Spleen (tissue), 11 donors: ENCODE results near the gene SOX9. TPM values are rescaled to one million over a fixed set of nuclear protein-coding genes. Genes with fewer than 3 reads are reported as not detected.

Source experiments
- DNase-seq: peaks from one replicate; pipeline ENCODE4 v3.0.0-alpha.2; 2020
- H3K27ac ChIP-seq, 8 donors: fragments of 200-600 bp; sonication (generic) in 7 of 8; 1 replicate in 4 of 8; 2 replicates in 4 of 8; pipeline versions ENCODE4 v1.5.0 to v1.8.0; 2016 to 2021; ENCODE audit warnings: inconsistent platforms in 4 of 8, mild to moderate bottlenecking in 4 of 8, moderate library complexity in 1 of 8
- H3K27me3 ChIP-seq, 7 donors: fragments of 200-600 bp; sonication (generic) in 6 of 7; replicated peaks in 1 of 7; 1 replicate in 4 of 7; 2 replicates in 3 of 7; pipeline versions ENCODE4 v1.5.0 to v1.8.0; 2016 to 2021; ENCODE audit warnings: inconsistent platforms in 3 of 7, mild to moderate bottlenecking in 1 of 7
- H3K36me3 ChIP-seq, 6 donors: fragments of 200-600 bp; sonication (generic) in 5 of 6; 1 replicate in 4 of 6; 2 replicates in 2 of 6; pipeline versions ENCODE4 v1.5.0 to v1.8.0; 2016 to 2021; ENCODE audit warnings: inconsistent platforms in 2 of 6
- H3K4me1 ChIP-seq, 6 donors: fragments of 200-600 bp; sonication (generic) in 5 of 6; 1 replicate in 3 of 6; 2 replicates in 3 of 6; pipeline versions ENCODE4 v1.5.0 to v1.8.0; 2016 to 2021; ENCODE audit warnings: inconsistent platforms in 3 of 6
- H3K4me3 ChIP-seq, 8 donors: fragments of 200-600 bp; sonication (generic) in 7 of 8; 1 replicate in 4 of 8; 2 replicates in 4 of 8; pipeline versions ENCODE4 v1.5.0 to v1.8.0; 2016 to 2021; ENCODE audit warnings: inconsistent platforms in 4 of 8, mild to moderate bottlenecking in 4 of 8, moderate library complexity in 2 of 8
- H3K9me3 ChIP-seq, 8 donors: fragments of 200-600 bp; sonication (generic) in 7 of 8; 1 replicate in 4 of 8; 2 replicates in 4 of 8; pipeline versions ENCODE4 v1.5.0 to v1.8.0; 2016 to 2021; ENCODE audit warnings: inconsistent platforms in 4 of 8
- POLR2A ChIP-seq, 3 donors: fragments of 450-650 bp; IDR thresholded peaks; one replicate each; pipeline ENCODE4 v1.5.1; 2017; ENCODE audit warnings: antibody characterized with exemption in 3 of 3, mild to moderate bottlenecking in 1 of 3
- POLR2AphosphoS5 ChIP-seq, 3 donors: sonication (generic); formaldehyde crosslinking; IDR thresholded peaks; one replicate each; pipeline ENCODE4 v1.5.1; 2017; ENCODE audit warnings: antibody characterized with exemption in 3 of 3
- WGBS, 5 donors: extraction: QIAGEN DNeasy Blood & Tissue Kit in 3 of 5; methylation state at CpG; one replicate each; pipeline versions ENCODE4 v1.1.5 to v1.1.7; 2013 to 2018; 5-methylcytosine and 5-hydroxymethylcytosine counted together
- intact Hi-C: fragments of 100-400 bp; cut with DNase I; formaldehyde crosslinking; loops from one replicate; pipeline ENCODE4 v1.15.0; 2023; ENCODE audit warnings: low total_unique reads
- polyA plus RNA-seq, 3 donors: library from polyadenylated mRNA; stranded (reverse); fragments of 200-250 nt; gene quantifications; one replicate each; pipeline ENCODE4 v1.2.1, GENCODE V29; 2013
- total RNA-seq, 7 donors: library from RNA; depleted of rRNA in 3 of 7; stranded (reverse); fragments of >200 nt in 3 of 7; fragmentation: NEBNext Ultra II Directional in 4 of 7; extraction: Animal tissue kit (Norgen Biotek cat#: 25700) in 4 of 7; gene quantifications; one replicate each; pipeline versions ENCODE4 v1.1.0 to v1.2.1, GENCODE V29; 2016 to 2021
- TF ChIP-seq, protein P1 (sequence below), 11 experiments: fragments of 200-600 bp in 7 of 11; fragments of 450-650 bp in 4 of 11; sonication (generic) in 4 of 11; IDR thresholded peaks in 8 of 11; conservative IDR thresholded peaks in 3 of 11; 1 replicate in 7 of 11; 2 replicates in 4 of 11; pipeline versions ENCODE4 v1.4.0 to v1.8.0; 2016 to 2021; ENCODE audit warnings: antibody characterized with exemption in 11 of 11, inconsistent platforms in 4 of 11, mild to moderate bottlenecking in 1 of 11
- donor health status: healthy with polysubstance abuse.
- donor health status: DM: no; HTN: no; CAD: no; lungs with moderate emphysema.
- donor health status: DM: no; HTN: no; CAD: no.
- donor health status: Bipolar disorder and iron deficiency.
- donor health status: healthy.
- donor health status: DM: no; HTN: no; CAD: no.
- donor health status: DM: yes; HTN: yes; CAD: no.

Gene SOX9
- total and polyA plus RNA-seq, 10 donors, result 0.09 to 1.0 (median 0.38) TPM; not detected in 2

- TF ChIP-seq POLR2A (IDR thresholded peaks at IDR 0.05) (no peak), POLR2AphosphoS5 (IDR thresholded peaks at IDR 0.05) (no peak)
- TF ChIP-seq, protein P1, sequence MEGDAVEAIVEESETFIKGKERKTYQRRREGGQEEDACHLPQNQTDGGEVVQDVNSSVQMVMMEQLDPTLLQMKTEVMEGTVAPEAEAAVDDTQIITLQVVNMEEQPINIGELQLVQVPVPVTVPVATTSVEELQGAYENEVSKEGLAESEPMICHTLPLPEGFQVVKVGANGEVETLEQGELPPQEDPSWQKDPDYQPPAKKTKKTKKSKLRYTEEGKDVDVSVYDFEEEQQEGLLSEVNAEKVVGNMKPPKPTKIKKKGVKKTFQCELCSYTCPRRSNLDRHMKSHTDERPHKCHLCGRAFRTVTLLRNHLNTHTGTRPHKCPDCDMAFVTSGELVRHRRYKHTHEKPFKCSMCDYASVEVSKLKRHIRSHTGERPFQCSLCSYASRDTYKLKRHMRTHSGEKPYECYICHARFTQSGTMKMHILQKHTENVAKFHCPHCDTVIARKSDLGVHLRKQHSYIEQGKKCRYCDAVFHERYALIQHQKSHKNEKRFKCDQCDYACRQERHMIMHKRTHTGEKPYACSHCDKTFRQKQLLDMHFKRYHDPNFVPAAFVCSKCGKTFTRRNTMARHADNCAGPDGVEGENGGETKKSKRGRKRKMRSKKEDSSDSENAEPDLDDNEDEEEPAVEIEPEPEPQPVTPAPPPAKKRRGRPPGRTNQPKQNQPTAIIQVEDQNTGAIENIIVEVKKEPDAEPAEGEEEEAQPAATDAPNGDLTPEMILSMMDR (IDR thresholded peaks at IDR 0.05 in 8 of 11, conservative IDR thresholded peaks at IDR 0.05 in 3 of 11), result no peak
- H3K9me3 ChIP-seq, result no peaks in the 10 kb centered on the region
- H3K36me3 ChIP-seq, result no peaks in the 10 kb centered on the region
- H3K27me3 ChIP-seq, result peaks cover 12 to 99% (median 74%) of the 10 kb centered on the region in 7 donors
- DNase-seq, result no peak
- H3K27ac ChIP-seq, result no peak overlapping the region
- intact Hi-C loops, result no loop called here
- WGBS, 5 donors, result 10 to 26% (median 14%) methylated on average over 36 to 48 of the region's 48 CpGs
- H3K4me3 ChIP-seq, result peak overlapping the region in 3 of 8 donors; percentile 5 to 35 (median 33)
- peaks cover 3 to 42% (median 27%) of the 10 kb centered on the region in 6 donors for H3K4me1 ChIP-seq
Observed at GRCh38 chr17:72122765-72123529, 2.1 kb downstream of the SOX9 start.

DNA sequence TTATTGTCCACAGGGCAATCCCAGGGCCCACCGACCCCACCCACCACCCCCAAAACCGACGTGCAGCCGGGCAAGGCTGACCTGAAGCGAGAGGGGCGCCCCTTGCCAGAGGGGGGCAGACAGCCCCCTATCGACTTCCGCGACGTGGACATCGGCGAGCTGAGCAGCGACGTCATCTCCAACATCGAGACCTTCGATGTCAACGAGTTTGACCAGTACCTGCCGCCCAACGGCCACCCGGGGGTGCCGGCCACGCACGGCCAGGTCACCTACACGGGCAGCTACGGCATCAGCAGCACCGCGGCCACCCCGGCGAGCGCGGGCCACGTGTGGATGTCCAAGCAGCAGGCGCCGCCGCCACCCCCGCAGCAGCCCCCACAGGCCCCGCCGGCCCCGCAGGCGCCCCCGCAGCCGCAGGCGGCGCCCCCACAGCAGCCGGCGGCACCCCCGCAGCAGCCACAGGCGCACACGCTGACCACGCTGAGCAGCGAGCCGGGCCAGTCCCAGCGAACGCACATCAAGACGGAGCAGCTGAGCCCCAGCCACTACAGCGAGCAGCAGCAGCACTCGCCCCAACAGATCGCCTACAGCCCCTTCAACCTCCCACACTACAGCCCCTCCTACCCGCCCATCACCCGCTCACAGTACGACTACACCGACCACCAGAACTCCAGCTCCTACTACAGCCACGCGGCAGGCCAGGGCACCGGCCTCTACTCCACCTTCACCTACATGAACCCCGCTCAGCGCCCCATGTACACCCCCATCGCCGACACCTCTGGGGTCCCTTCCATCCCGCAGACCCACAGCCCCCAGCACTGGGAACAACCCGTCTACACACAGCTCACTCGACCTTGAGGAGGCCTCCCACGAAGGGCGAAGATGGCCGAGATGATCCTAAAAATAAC lies 3.0 kb downstream of the SOX9 start:
- WGBS, 5 donors, result 27 to 61% (median 44%) methylated on average over 36 to 75 of the region's 75 CpGs
- Histone ChIP-seq H3K4me3 (no peak overlapping the region), H3K9me3 (no peaks in the 10 kb centered on the region), H3K27me3 (peaks cover 9 to 93% (median 67%) of the 10 kb centered on the region in 7 donors), H3K27ac (no peak overlapping the region), H3K36me3 (no peaks in the 10 kb centered on the region), H3K4me1 (peaks cover 3 to 35% (median 20%) of the 10 kb centered on the region in 6 donors)
- DNase-seq, result no peak
- intact Hi-C loops, result no loop called here
- no peak for TF ChIP-seq POLR2AphosphoS5 (IDR thresholded peaks at IDR 0.05)
- TF ChIP-seq POLR2A (IDR thresholded peaks at IDR 0.05), result no peak
- TF ChIP-seq, protein P1 (IDR thresholded peaks at IDR 0.05 in 8 of 11, conservative IDR thresholded peaks at IDR 0.05 in 3 of 11), result no peak

DNA sequence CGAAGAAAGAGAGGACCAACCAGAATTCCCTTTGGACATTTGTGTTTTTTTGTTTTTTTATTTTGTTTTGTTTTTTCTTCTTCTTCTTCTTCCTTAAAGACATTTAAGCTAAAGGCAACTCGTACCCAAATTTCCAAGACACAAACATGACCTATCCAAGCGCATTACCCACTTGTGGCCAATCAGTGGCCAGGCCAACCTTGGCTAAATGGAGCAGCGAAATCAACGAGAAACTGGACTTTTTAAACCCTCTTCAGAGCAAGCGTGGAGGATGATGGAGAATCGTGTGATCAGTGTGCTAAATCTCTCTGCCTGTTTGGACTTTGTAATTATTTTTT lies 3.6 kb downstream of the SOX9 start:
- no peak for DNase-seq
- Histone ChIP-seq H3K36me3 (no peaks in the 10 kb centered on the region), H3K9me3 (no peaks in the 10 kb centered on the region), H3K4me3 (no peak overlapping the region), H3K27me3 (peaks cover 9 to 89% (median 61%) of the 10 kb centered on the region in 7 donors), H3K4me1 (peaks cover 3 to 35% (median 20%) of the 10 kb centered on the region in 6 donors), H3K27ac (no peak overlapping the region)
- 86 to 90% (median 88%) methylated on average over 7 of the region's 7 CpGs for WGBS, 5 donors
- intact Hi-C loops, result no loop called here
- TF ChIP-seq, protein P1 (IDR thresholded peaks at IDR 0.05 in 8 of 11, conservative IDR thresholded peaks at IDR 0.05 in 3 of 11), result no peak
- TF ChIP-seq POLR2AphosphoS5 (IDR thresholded peaks at IDR 0.05) (no peak), POLR2A (IDR thresholded peaks at IDR 0.05) (no peak)
